HG03558 (cell line): ENCODE results near the gene CNTN5.
"Not testable (repeated sequence)": the region's sequence is repeated elsewhere in the genome, so short reads cannot be mapped to it uniquely, and the experiment has no call there.

Experiments used
- ATAC-seq: cut with Tn5 transposase; IDR thresholded peaks from one replicate; pipeline ENCODE4 v1.9.1; 2021; ENCODE audit warnings: moderate number of reproducible peaks; ENCODE audit not compliant: unreplicated experiment; ENCODE audit errors: extremely low read depth

Gene CNTN5

GRCh38 chr11:99020352-99021225 lies at the start of gene CNTN5:
Gene CNTN5 (plus strand): TSS chr11:99020949.
- ATAC-seq = no peak

DNA sequence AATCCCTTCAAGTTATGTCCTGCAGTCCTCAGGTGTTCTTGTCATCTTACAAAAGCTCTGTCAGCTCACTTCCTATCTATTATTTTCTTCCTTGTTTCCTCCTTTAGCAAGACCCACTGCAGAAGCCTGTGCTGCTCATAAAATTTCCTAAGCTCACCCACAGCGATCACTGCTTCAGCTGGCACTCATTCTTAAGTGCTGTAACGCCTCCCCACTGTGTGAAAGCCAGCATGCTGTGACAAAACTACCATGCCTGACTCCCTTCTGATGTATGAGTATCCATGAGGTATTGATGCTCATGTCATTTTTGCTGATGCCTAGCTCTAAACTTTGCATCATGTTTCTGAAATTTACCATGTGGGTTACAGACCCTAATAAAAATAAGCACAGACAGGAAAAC lies 41.5 kb upstream of the CNTN5 start:
- ATAC-seq = no peak

DNA sequence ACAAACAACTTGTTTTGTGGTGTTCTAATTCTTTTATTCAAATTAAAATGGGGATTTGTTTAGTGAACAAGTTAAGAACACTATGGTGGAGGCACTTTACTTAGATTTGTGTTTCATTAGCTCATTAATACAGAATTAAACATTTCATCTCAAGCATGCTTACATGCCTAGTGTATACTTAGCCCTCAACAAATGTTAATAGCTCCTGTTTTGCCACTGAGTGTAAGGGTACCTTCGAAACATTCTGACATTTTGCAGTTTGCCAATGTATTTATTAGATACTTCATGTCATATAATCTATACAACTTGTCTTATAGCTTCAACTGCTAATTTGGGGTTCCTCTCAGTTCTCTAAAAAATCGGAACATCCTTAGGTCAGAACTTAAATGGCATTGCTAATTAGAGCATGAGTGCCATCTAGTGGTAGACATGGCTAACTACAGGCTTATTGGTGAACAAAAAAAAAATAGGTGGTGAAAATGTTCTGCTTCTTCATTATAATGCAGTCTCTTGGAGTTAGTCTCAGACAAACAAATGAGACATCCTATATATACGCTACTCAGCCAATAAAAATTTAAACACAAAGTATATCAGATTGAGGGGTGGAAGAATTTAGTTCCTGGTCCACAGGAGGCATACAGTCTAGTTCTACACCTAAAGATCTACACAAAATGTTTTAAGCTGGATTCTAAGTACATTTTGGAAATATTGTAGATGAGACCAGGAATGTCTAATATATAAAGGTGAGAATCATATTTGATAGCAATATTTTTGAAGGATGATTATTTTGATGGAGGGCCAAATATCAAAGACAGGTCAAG lies 4.9 kb upstream of the CNTN5 start:
- ATAC-seq = no peak

- no peak for ATAC-seq
These were observed 1.1 kb upstream of the CNTN5 start for GRCh38 chr11:99019696-99020095.

GRCh38 chr11:99037057-99037456 lies 16.3 kb downstream of the CNTN5 start:
- ATAC-seq = no peak

DNA sequence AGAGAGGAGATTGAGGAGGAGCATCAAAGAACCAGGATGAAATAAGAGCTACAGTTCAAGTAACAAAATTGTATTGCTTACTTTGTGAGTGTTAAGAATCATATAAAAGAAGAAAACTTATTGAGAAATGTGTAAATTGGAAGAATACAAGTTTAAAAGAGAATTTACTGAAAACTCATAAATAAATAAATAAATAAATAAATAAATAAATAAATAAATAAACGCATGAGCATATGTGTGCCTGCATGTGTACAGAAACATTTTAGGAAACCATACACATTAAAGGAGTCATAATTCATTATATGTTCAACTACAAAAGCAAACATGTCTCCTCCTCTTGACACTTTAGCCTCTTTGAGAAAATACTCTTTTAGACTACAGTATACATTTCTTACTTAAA lies 42.6 kb downstream of the CNTN5 start:
- no peak for ATAC-seq

GRCh38 chr11:99065121-99065520 lies 44.4 kb downstream of the CNTN5 start:
- ATAC-seq = no peak

GRCh38 chr11:99066618-99067317 lies 46.0 kb downstream of the CNTN5 start:
- no peak for ATAC-seq

DNA sequence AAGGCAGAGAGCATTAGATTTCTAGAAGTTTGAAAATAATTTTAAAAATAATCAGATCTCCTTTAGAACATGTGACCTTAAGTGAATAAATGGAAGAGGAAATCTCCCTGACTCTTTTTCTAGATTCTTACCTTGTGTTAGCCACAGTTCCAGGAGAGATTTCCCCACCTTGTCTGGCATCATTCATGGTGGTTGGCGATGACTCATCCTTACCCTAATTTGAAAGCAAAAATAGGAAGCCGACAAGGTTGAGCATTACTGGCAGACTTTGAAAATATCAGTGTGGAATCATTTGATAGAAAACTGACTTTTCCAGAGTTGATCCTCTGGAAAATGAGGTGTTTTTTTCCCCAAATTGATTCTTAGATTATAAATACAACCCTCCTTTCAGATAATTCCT lies 48.1 kb downstream of the CNTN5 start:
- no peak for ATAC-seq

DNA sequence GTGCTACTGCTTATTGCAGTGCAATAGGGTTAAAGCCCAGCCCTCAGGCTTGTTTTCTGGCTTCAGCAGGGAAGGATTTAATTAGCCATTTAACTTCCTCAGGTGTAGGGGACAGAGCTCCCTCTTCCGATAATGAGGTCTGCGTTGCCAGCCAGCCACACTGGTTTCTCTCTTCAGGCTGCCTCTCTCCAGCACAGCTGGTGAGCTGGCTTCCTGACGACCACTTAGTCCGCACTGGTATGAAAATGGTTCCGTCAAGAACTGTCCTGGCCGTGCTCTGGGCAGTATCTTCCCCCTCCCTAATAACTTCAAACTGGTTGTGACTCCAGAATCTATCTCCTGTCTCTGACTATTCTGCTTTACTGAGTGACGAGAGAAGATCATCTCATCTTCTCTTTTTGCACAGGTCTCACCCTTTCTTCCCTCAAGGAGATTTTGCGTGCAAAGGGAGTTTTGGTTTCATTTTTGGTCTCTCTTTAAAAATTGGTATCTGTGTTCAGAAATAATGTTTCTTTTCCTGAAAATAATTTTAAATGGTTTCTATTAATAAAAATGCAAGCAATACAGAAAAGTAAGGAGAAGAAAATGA lies 49.2 kb downstream of the CNTN5 start:
- peak; percentile 56 for ATAC-seq

DNA sequence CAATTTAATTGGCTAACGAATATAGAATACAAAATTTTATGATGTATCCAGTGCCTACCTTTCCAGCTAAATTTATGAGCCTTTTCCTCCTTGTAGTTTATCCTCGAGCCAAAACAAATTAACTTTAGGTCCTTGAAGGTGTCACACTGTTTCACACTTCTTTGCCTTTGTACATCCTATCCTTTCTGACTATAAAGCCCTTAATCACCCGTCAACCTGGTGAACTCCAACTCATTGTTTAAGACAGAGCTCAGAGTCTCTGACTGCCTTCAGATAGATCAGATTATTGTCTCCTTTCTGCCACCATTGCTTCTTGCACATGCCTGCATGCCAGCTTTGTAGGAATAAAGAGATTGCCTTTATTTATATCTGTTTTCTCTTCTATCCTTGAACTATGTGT lies 58.8 kb downstream of the CNTN5 start:
- no peak for ATAC-seq

DNA sequence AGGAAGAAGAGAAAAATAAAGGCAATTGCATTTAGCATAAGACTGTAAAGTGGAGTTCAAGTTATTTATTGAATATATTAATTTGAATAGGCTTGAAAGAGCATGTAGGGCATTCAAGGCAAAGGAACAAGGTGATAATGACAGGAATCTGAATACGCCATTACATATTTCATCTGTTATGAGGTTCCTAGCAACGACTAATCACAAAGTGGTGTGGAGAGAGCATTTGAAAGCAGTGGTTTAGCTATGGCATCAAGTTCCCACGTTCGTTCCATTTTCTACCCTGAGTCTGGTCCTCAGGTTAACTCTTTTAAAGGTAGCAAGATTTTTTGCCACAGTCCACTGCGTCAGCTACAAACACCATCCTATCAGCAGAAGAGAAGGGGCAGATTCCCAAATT lies 59.4 kb downstream of the CNTN5 start:
- ATAC-seq = no peak

DNA sequence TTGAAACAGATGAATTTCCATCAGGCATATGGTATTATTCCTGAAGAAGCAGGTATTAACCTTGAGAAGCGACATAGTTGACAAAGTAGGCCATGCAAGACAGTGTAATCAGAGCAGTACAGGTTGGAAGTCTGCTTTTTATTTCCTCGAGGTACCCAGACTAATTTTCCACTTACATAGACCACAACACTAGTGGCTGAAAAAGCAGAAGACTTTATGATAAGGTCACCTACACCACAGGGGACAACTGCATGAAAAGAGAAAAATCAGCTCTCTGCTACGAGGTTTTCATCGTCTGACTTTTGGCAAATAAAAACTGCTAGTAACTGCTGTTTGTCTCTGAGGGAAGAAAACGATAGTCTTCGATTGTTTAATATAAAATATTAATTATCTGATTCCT lies 77.5 kb downstream of the CNTN5 start:
- no peak for ATAC-seq

DNA sequence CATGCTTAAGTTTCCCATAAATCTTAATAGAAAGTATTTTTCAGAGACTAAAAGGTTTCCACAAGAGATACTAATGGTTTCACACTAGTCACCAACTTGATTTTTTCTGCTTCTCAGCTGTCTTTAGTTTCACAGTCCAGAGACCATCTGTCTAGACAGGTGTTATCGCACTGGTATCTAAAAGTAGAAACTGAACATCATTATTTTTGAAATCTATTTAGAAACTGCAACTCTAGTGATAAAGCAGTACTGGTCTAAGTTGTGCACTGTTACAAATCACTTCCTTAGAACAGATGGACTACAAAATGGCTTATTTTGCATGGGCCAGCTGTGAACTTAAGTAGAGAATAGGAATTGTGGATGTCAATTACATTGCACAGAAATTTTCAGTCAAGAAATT lies 78.0 kb downstream of the CNTN5 start:
- ATAC-seq = peak; percentile 93

DNA sequence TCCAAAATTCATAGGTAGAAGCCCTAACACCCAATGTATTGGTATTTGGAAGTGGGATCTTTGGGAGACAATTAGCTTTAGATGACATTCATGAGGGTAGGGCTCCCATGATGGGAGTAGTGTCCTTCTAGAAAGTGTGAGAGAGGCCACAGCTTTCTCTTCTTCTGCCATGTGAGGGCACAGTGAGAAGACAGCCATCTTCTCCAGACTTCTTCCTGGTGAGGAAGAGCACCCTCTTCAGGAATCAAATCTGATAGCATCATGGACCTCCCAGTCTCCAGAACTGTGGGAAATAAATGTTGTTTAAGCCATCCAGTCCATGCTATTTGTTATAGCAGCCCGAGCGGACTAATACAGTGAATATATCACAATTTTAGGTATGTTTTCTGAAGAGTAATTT lies 96.9 kb downstream of the CNTN5 start:
- no peak for ATAC-seq

- ATAC-seq = not testable (repeated sequence)
These were observed 113.1 kb downstream of the CNTN5 start for GRCh38 chr11:99133862-99134261.

GRCh38 chr11:99135508-99135907 lies 114.8 kb downstream of the CNTN5 start:
- ATAC-seq = no peak

DNA sequence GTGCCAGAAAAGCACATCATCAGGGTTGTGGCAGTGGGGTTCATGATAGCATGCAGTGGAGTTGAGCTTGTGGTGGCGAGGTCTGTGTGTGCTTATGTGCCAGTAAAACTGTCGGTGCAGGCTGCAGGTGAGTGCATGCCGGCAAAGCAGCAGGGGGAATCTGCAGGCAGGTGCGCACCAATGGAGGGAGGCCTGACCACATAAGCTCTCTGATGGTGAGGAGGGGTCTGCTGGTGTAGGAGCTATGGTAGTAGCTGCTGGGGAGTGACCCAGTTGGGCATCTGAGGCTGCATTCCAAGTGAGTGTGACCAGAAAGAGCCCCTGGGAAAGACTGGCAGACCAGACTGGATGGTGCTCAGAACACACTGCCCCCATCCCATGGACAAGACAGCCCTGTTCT lies 121.5 kb downstream of the CNTN5 start:
- ATAC-seq = no peak

DNA sequence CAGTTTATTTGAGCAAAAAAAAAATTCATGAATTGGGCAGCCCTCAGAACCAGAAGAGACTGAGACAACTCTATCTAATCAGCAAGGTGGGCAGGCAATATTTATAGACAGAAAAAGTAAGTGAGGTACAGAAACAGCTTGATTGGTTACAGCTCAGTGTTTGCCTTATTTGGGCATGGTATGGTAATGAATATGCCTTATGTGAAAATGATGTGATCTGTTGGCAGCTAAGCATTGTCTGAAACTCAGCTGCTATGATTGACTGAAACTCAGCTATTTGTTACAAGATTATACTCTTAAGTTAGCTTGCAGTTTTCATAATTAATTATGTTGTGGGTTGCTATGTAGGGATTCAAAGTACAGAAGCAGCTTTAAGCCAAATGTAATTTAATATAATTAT lies 127.6 kb downstream of the CNTN5 start:
- ATAC-seq = no peak

- no peak for ATAC-seq
These were observed 133.5 kb downstream of the CNTN5 start for GRCh38 chr11:99154277-99154676.
